ENCODE results near the gene C18orf63. TPM values are rescaled to one million over a fixed set of nuclear protein-coding genes. Genes with fewer than 3 reads are reported as not detected.

Gene C18orf63
- total RNA-seq, 1 donor from 2014 or later, result not detected

DNA sequence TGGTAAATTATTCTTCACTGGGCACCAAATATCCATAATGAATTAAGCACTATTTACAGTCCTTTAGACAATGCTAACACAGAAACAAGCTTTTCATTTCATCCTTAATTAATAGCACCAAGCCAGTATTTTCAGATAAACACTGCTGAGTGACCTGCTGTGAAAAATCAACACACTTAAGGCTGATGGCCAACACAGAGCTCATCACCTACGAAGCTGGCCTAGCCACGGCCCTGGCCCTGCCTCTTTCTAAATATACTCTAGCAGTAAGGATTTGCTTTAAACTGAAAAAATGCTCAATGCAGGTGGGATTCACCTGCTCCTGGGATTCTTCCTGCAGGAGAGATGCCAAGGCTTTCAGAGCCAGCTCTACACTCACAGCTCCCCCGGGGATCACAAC lies 42.2 kb upstream of the C18orf63 start:
- DNase-seq, result no peak
- H3K4me3 Mint-ChIP-seq (ENCODE audit: unreplicated experiment), result no peak overlapping the region
- TF ChIP-seq CTCF (IDR thresholded peaks at IDR 0.05; ENCODE audit: partially characterized antibody, unreplicated experiment), result no peak
- peaks cover 3% of the 10 kb centered on the region for H3K9me3 Mint-ChIP-seq (ENCODE audit: unreplicated experiment)
- H3K27me3 Mint-ChIP-seq (ENCODE audit: unreplicated experiment), result peaks cover 3% of the 10 kb centered on the region
- no peaks in the 10 kb centered on the region for H3K36me3 Mint-ChIP-seq (ENCODE audit: unreplicated experiment)
- no peak overlapping the region for H3K27ac Mint-ChIP-seq (ENCODE audit: unreplicated experiment)
- H3K4me1 Mint-ChIP-seq (ENCODE audit: low read depth, unreplicated experiment), result peaks cover 28% of the 10 kb centered on the region

- no peak for TF ChIP-seq CTCF (IDR thresholded peaks at IDR 0.05; ENCODE audit: partially characterized antibody, unreplicated experiment)
- Mint-ChIP-seq H3K4me3 (ENCODE audit: unreplicated experiment) (no peak overlapping the region), H3K27ac (ENCODE audit: unreplicated experiment) (no peak overlapping the region), H3K36me3 (ENCODE audit: unreplicated experiment) (no peaks in the 10 kb centered on the region), H3K4me1 (ENCODE audit: low read depth, unreplicated experiment) (peaks cover 25% of the 10 kb centered on the region), H3K27me3 (ENCODE audit: unreplicated experiment) (peaks cover 3% of the 10 kb centered on the region), H3K9me3 (ENCODE audit: unreplicated experiment) (peaks cover 2% of the 10 kb centered on the region)
- DNase-seq, result no peak
Observed at GRCh38 chr18:74274700-74275099, 40.9 kb upstream of the C18orf63 start.

DNA sequence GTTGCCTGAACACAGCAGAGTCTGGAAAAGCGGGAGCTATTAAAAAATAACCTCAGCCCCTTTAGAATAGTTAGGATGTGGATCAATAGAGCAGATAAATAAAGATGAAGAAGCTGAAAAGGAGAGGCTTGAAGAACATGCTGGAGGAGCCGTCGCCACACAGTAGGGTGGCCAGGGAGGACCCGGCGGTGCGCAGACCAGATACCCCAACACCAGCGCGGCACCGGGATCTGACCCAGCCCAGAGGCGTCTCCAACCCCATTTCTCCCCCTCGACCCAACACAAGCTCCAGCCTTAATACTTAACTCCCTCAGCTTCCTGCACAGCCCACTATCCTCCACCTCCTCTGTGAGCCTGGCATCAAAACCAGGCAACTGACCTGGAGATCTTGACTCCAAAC lies 39.9 kb upstream of the C18orf63 start:
- Mint-ChIP-seq H3K36me3 (ENCODE audit: unreplicated experiment) (no peaks in the 10 kb centered on the region), H3K9me3 (ENCODE audit: unreplicated experiment) (peaks cover 5% of the 10 kb centered on the region), H3K27ac (ENCODE audit: unreplicated experiment) (no peak overlapping the region), H3K27me3 (ENCODE audit: unreplicated experiment) (peaks cover 5% of the 10 kb centered on the region), H3K4me3 (ENCODE audit: unreplicated experiment) (no peak overlapping the region), H3K4me1 (ENCODE audit: low read depth, unreplicated experiment) (peaks cover 29% of the 10 kb centered on the region)
- TF ChIP-seq CTCF (IDR thresholded peaks at IDR 0.05; ENCODE audit: partially characterized antibody, unreplicated experiment), result no peak
- DNase-seq, result no peak

- H3K4me1 Mint-ChIP-seq (ENCODE audit: low read depth, unreplicated experiment), result peaks cover 37% of the 10 kb centered on the region
Observed at GRCh38 chr18:74276609-74277008, 39.0 kb upstream of the C18orf63 start.

DNA sequence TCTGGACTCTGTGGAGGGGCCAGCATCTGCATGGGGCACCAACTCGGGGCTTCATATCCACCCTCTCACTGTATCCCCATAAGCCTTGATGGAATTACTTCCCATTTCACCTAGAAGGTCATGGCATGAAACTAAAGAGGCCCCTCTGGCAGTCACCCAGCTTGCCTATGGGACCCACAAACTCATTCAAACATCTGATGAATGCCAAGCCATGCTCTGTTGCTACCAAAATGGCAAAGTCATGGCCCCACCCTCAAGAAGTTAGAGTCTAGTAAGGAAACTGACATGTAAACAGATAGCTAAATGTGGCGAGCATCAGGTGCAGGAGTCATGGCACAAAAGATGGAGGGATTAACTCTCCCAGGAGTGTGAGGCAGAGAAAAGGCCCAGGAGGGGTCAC lies 38.3 kb upstream of the C18orf63 start:
- H3K4me3 Mint-ChIP-seq (ENCODE audit: unreplicated experiment), result no peak overlapping the region
- peaks cover 17% of the 10 kb centered on the region for H3K27me3 Mint-ChIP-seq (ENCODE audit: unreplicated experiment)
- H3K27ac Mint-ChIP-seq (ENCODE audit: unreplicated experiment), result no peak overlapping the region
- no peaks in the 10 kb centered on the region for H3K36me3 Mint-ChIP-seq (ENCODE audit: unreplicated experiment)
- peaks cover 13% of the 10 kb centered on the region for H3K9me3 Mint-ChIP-seq (ENCODE audit: unreplicated experiment)
- no peak for TF ChIP-seq CTCF (IDR thresholded peaks at IDR 0.05; ENCODE audit: partially characterized antibody, unreplicated experiment)
- no peak for DNase-seq
- peaks cover 44% of the 10 kb centered on the region for H3K4me1 Mint-ChIP-seq (ENCODE audit: low read depth, unreplicated experiment)

More at GRCh38 chr18:74276609-74277008, 39.0 kb upstream of the C18orf63 start:
- Mint-ChIP-seq H3K27me3 (ENCODE audit: unreplicated experiment) (peaks cover 13% of the 10 kb centered on the region), H3K36me3 (ENCODE audit: unreplicated experiment) (no peaks in the 10 kb centered on the region), H3K9me3 (ENCODE audit: unreplicated experiment) (peaks cover 12% of the 10 kb centered on the region), H3K27ac (ENCODE audit: unreplicated experiment) (no peak overlapping the region), H3K4me3 (ENCODE audit: unreplicated experiment) (no peak overlapping the region)
- no peak for TF ChIP-seq CTCF (IDR thresholded peaks at IDR 0.05; ENCODE audit: partially characterized antibody, unreplicated experiment)
- no peak for DNase-seq

Data from glutamatergic neuron (in vitro differentiated cells).